ENCODE results near the gene CXXC5.

Gene CXXC5

GRCh38 chr5:139651853-139652787 is 4.0 kb downstream of the CXXC5 start:
- peak; percentile 55 for DNase-seq (ENCODE audit: low read depth)

GRCh38 chr5:139652788-139653241 is 4.7 kb downstream of the CXXC5 start:
- no peak for DNase-seq (ENCODE audit: low read depth)

- no peak for DNase-seq (ENCODE audit: low read depth)
These were observed 5.5 kb downstream of the CXXC5 start for GRCh38 chr5:139653616-139654015.

GRCh38 chr5:139654464-139654863 is 6.3 kb downstream of the CXXC5 start:
- no peak for DNase-seq (ENCODE audit: low read depth)

- no peak for DNase-seq (ENCODE audit: low read depth)
These were observed 6.8 kb downstream of the CXXC5 start for GRCh38 chr5:139654871-139655491.

- DNase-seq (ENCODE audit: low read depth) = no peak
These were observed 7.7 kb downstream of the CXXC5 start for GRCh38 chr5:139655727-139656271.

GRCh38 chr5:139657363-139658321 is 9.5 kb downstream of the CXXC5 start:
- no peak for DNase-seq (ENCODE audit: low read depth)

GRCh38 chr5:139658501-139658927 is 10.4 kb downstream of the CXXC5 start:
- DNase-seq (ENCODE audit: low read depth) = no peak

GRCh38 chr5:139658928-139659667 is 10.9 kb downstream of the CXXC5 start:
- no peak for DNase-seq (ENCODE audit: low read depth)

- no peak for DNase-seq (ENCODE audit: low read depth)
These were observed 11.5 kb downstream of the CXXC5 start for GRCh38 chr5:139659695-139660101.

- no peak for DNase-seq (ENCODE audit: low read depth)
These were observed 12.2 kb downstream of the CXXC5 start for GRCh38 chr5:139660105-139660922.

GRCh38 chr5:139660923-139661814 is 13.0 kb downstream of the CXXC5 start:
- no peak for DNase-seq (ENCODE audit: low read depth)

- DNase-seq (ENCODE audit: low read depth) = no peak
These were observed 14.5 kb downstream of the CXXC5 start for GRCh38 chr5:139662617-139663016.

GRCh38 chr5:139663207-139664085 is 15.3 kb downstream of the CXXC5 start:
- no peak for DNase-seq (ENCODE audit: low read depth)

- DNase-seq (ENCODE audit: low read depth) = no peak
These were observed 16.0 kb downstream of the CXXC5 start for GRCh38 chr5:139664086-139664693.

- no peak for DNase-seq (ENCODE audit: low read depth)
These were observed 16.7 kb downstream of the CXXC5 start for GRCh38 chr5:139664727-139665351.

GRCh38 chr5:139665626-139666025 is 17.5 kb downstream of the CXXC5 start:
- no peak for DNase-seq (ENCODE audit: low read depth)

Measured in stimulated activated CD8-positive, alpha-beta memory T cell treated with anti-CD3 and anti-CD28 coated beads, Interleukin-15, amount 100 ng/mL, for 1 hour (primary cell).